Measurements from ENCODE around the gene SHC3. TPM values are rescaled to one million over a fixed set of nuclear protein-coding genes. Genes with fewer than 3 reads are reported as not detected.

SHC3 gene
- total RNA-seq, 1 experiment from 2014 or later = 1.8 TPM

GRCh38 chr9:89077519-89077918 lies 101.1 kb downstream of the SHC3 start:
- no peaks in the 10 kb centered on the region for H3K27me3 Mint-ChIP-seq (ENCODE audit: low read depth)
- TF ChIP-seq CTCF (conservative IDR thresholded peaks at IDR 0.05) = no peak
- no peak overlapping the region for H4K5ac ChIP-seq (ENCODE audit: insufficient read length, low read depth, low read length)
- H3K27ac Mint-ChIP-seq = no peak overlapping the region
- H4K20me1 ChIP-seq (ENCODE audit: control insufficient read depth, insufficient read depth, insufficient read length) = no peaks in the 10 kb centered on the region
- no peaks in the 10 kb centered on the region for H3K79me2 ChIP-seq (ENCODE audit: insufficient read depth, low read length)
- H3K79me1 ChIP-seq (ENCODE audit: insufficient read depth, low read depth, low read length, poor library complexity, severe bottlenecking) = no peaks in the 10 kb centered on the region
- H3K4me1 ChIP-seq (ENCODE audit: insufficient read depth, low read length) = no peaks in the 10 kb centered on the region
- no peak for DNase-seq
- no peaks in the 10 kb centered on the region for H3K27me3 ChIP-seq (ENCODE audit: insufficient read depth, low read length)
- no peak overlapping the region for H3K56ac ChIP-seq (ENCODE audit: insufficient read length, low read depth, low read length)
- no peak overlapping the region for H3K18ac ChIP-seq (ENCODE audit: insufficient read length, low read depth, low read length)
- no peak overlapping the region for H3K23ac ChIP-seq (ENCODE audit: insufficient read length, low read depth, low read length)
- no peak overlapping the region for H3K4me2 ChIP-seq (ENCODE audit: insufficient read depth, insufficient read length, low read length)
- no peak overlapping the region for H2BK120ac ChIP-seq (ENCODE audit: low read depth, low read length, poor library complexity, severe bottlenecking)
- H3K4me1 Mint-ChIP-seq = no peaks in the 10 kb centered on the region
- no peak overlapping the region for H3K9ac ChIP-seq (ENCODE audit: extremely low read depth, insufficient read length, low read length)
- no peaks in the 10 kb centered on the region; a peak in 1 of 7 replicates for H3K36me3 Mint-ChIP-seq (ENCODE audit: insufficient read depth in 1 of 3, low read depth in 3 of 3)
- H3K23me2 ChIP-seq (ENCODE audit: insufficient read length, low read depth, low read length, poor library complexity, severe bottlenecking) = no peaks in the 10 kb centered on the region
- no peaks in the 10 kb centered on the region for H3K9me3 Mint-ChIP-seq
- H3K14ac ChIP-seq (ENCODE audit: insufficient read depth, low read length) = no peak overlapping the region
- no peak overlapping the region for H2BK15ac ChIP-seq (ENCODE audit: low read depth, low read length)
- H3K4me3 Mint-ChIP-seq = no peak overlapping the region
- H2BK12ac ChIP-seq (ENCODE audit: insufficient read length, low read depth, low read length) = no peak overlapping the region
- no peak overlapping the region for H3K27ac ChIP-seq (ENCODE audit: insufficient read length, low read depth, low read length)
- H4K8ac ChIP-seq (replicated peaks; ENCODE audit: insufficient read length, low read depth, low read length) = no peak overlapping the region
- no peak overlapping the region for H2AFZ ChIP-seq (ENCODE audit: low read length)
- H3T11ph ChIP-seq (ENCODE audit: low read length) = no peak overlapping the region
- no peak overlapping the region for H2BK20ac ChIP-seq (ENCODE audit: low read depth, low read length, poor library complexity, severe bottlenecking)
- no peak overlapping the region for H2AK5ac ChIP-seq (ENCODE audit: insufficient read length, low read length)
- no CpG with 5 or more reads among the region's 7 CpGs for WGBS (ENCODE audit: extremely low coverage, insufficient read length, low lambda C conversion rate)
- H4K91ac ChIP-seq (ENCODE audit: insufficient read length, low read depth, low read length) = no peak overlapping the region
- no peak overlapping the region for H3K4ac ChIP-seq (ENCODE audit: low read depth, low read length)
- H2BK5ac ChIP-seq (ENCODE audit: insufficient read length, low read length) = no peak overlapping the region
- no peaks in the 10 kb centered on the region for H3K9me3 ChIP-seq (ENCODE audit: control insufficient read depth, low read depth, low read length)

Measured in H9 (cell line).